K562 (cell line): ENCODE measurements around the gene KRT76.

Experiments used
- CTCF ChIP-seq, 3 experiments: IDR thresholded peaks in 2 of 3; conservative IDR thresholded peaks in 1 of 3; 2 replicates each; pipeline ENCODE4 v1.5.1; 2011 to 2012; ENCODE audit warnings: low read length in 3 of 3, mild to moderate bottlenecking in 3 of 3, control low read depth in 2 of 3, improper control_type of control experiment in 1 of 3, inconsistent platforms in 1 of 3, low read depth in 1 of 3, mixed read lengths in 1 of 3, moderate library complexity in 1 of 3; ENCODE audit not compliant: insufficient read depth in 2 of 3
- MAX ChIP-seq: sonication (generic); formaldehyde crosslinking; IDR thresholded peaks from 2 replicates; pipeline ENCODE4 v1.9.0; 2022; ENCODE audit warnings: mild to moderate bottlenecking, missing genetic modification reagents
- MCM7 ChIP-seq, 2 experiments: fragments of 450-650 bp; IDR thresholded peaks; 2 replicates each; pipeline ENCODE4 v1.6.1; 2016 to 2018
- POLR2A ChIP-seq: fragments of 450-650 bp; conservative IDR thresholded peaks from 2 replicates; pipeline ENCODE4 v1.6.1; 2016
- RNF219 ChIP-seq: fragments of 250-450 bp; sonication (Bioruptor Pico); IDR thresholded peaks from 2 replicates; pipeline ENCODE4 v1.5.0; 2022; ENCODE audit warnings: mild to moderate bottlenecking

- TF ChIP-seq MCM7 (IDR thresholded peaks at IDR 0.05) (no peak), CTCF (IDR thresholded peaks at IDR 0.05 in 2 of 3, conservative IDR thresholded peaks at IDR 0.05 in 1 of 3; ENCODE audit: insufficient read depth in 2 of 3, low read depth in 1 of 3, low read length in 3 of 3) (no peak), RNF219 (no peak), POLR2A (no peak), MAX (CRISPR knock-in tag) (no peak)
Measured at GRCh38 chr12:52749827-52750226, 27.3 kb downstream of the KRT76 start.
